HG03135 (cell line): ENCODE measurements around the gene KLK13.

Source experiments
- ATAC-seq: cut with Tn5 transposase; IDR thresholded peaks from one replicate; pipeline ENCODE4 v1.9.1; 2021; ENCODE audit warnings: mild to moderate bottlenecking, moderate library complexity; ENCODE audit not compliant: unreplicated experiment

Gene KLK13

GRCh38 chr19:51093101-51093500 is 28.2 kb upstream of the KLK13 start:
- ATAC-seq = no peak

DNA sequence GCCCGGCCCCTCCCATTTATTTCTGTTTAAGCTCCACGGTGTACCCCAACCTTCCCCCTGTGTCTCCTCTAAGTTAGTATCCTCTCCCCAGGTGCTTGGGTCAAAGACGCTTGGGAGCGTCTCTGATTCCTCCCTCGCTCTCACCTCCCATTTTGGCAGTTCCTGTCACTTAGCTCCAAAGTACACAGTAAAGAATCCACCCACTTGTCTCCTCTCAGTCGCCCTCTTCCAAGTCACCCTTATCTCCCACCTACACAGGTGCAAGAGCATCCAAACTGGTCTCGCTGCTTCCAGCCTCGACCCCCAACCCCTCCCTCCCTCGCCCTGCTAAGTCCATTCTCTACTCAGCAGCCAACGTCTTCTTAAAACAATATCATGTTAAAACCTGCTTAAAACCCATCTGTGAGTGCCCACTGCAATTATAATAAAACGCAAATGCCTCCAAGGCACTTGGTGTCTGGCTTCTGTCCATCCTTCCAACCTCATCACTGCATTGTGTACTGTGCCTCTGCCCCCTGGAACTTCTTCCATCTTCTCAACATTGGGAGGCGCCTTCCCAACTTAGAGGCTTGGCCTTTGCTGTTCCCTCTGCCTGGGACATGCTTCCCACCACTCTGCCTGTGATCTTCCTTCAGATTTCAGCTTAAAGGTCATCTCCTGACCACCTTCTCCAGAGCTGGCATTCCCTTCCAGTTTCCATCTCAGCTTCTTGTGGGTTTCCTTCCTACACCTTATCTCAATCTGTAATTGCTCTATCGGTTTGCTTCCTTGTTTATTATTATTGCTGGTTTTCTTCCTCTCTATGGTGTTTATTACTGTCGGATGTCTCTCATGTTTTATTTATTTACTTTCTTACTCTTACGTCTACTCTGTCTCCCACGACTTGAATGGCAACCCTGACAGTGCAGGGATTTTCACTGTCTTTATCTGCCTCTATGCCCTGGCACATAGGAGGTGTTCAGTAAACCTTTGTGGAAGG is 27.3 kb upstream of the KLK13 start:
- ATAC-seq = no peak

DNA sequence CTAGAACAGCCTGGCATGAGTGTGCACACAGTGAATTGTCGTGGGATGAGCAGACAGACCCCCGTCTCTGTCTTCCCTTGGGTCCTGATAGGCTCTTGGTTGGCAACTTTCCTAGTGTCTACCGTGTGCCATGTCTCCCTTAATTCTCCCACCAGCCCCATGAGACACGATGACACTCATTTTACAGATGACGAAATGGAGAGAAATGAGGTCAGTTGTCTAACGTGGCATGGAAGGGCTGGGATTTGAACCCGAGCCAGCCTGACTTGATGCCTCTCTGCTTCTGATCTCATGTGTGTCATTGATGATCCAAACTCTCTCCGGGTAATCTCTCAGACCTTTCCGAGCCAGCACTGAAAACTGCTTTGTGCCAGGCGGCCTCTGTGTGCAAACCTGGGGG is 26.2 kb upstream of the KLK13 start:
- ATAC-seq = no peak

DNA sequence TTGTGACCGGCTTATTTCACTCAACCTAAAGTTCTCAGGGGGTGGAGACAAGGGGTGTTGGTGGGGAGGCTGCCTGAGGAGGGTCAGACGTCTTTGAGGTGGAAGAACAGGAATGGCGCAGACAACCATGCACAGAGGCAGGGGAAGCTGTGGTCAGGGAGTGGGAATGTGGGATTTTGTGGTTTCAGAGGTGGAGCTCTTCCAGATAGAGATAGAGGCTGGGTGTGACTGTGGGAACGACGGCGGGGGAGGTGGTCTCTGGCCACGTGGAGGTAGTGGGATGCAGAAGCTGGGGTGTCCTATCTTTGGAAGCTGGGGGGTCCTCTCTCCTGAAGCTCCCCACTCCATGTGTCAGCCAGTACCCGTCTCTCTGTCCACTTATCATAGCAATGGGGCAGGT is 25.6 kb upstream of the KLK13 start:
- no peak for ATAC-seq

DNA sequence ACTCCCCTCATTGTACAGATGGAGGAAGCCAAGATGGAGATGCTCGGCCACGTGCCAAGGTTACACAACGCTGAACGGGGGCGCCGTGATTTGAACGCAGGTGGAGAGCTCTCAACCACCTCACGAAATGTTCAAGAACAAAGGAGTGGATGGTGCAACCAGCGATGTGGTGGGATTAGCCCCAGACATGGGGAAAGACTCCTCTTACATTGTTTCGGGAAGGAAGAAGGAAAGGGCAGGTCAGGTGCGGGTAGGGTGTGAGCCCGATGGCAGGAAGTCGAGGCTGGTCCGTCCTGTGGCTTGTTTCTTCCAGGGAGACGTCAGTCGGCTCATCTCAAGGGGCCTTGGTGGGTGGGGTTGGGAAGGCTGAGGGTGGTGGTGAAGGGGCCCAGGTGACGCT is 24.9 kb upstream of the KLK13 start:
- ATAC-seq = no peak

GRCh38 chr19:51086153-51086850 is 21.4 kb upstream of the KLK13 start:
- no peak for ATAC-seq

GRCh38 chr19:51084505-51084904 is 19.6 kb upstream of the KLK13 start:
- ATAC-seq = no peak

DNA sequence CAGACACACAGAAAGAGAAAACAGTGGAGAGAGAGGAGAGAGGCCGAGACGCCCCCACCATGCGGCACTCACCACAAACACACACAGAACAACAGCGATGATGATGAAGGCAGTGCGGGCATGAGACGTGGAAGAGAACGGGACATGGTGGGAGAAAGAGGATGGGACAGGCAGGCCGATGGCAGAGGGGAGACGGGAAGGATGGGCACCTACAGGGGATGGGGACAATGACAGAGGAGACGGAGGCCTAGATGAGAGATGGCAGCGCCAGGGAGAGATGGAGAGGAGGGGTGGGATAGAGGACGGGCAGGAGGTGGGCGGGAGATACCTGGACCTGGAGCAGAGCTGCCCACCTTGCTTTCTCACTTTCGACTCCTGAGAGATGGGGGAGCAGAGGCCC is 18.9 kb upstream of the KLK13 start:
- ATAC-seq = no peak

GRCh38 chr19:51083181-51083580 is 18.3 kb upstream of the KLK13 start:
- ATAC-seq = no peak

DNA sequence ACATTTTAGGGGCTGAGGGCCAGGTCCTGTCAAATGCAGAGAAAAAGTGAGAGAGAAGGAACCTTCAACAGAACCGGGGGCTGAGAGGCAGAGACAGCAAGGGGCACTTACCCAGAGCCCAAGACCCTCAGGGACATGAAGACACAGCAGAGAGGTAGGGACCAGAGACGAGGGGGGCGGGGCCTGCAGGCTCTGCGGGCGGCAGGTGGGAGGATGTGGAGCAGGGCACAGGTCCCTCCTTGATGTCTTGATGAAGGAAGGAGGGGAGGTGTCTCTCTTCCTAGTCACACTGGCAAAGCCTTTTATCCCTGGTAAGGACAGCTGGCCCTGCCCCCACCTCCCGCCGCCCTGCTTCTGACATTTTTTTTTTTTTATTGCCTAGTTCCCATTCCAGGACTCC is 17.7 kb upstream of the KLK13 start, which contains the start of gene KLK14:
TSS of gene KLK14 (minus strand) at position 277 of the 400 bp plus-strand sequence. CDS start at position 4, 273 bp downstream.
- ATAC-seq = no peak

DNA sequence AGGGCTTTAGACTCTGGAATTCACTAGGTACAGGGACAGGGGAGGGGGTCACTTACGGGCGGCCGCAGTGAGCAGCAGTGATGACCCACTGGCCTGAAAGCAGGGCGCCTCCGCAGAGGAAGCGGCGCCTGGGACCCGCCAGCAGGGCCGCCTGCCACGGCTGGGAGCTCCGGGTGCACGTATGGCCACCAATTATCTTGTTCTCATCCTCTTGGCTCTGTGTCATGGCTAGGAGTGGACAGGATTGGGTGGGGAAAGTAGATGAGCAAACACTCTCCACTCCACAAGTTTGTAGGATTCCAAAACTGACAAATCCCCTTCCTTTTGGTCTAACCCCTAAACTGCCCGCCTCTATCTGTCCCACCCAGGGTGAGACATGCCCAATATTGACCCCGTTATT is 16.6 kb upstream of the KLK13 start:
- ATAC-seq = no peak

- no peak for ATAC-seq
Observed at GRCh38 chr19:51079481-51080110, 14.7 kb upstream of the KLK13 start.

DNA sequence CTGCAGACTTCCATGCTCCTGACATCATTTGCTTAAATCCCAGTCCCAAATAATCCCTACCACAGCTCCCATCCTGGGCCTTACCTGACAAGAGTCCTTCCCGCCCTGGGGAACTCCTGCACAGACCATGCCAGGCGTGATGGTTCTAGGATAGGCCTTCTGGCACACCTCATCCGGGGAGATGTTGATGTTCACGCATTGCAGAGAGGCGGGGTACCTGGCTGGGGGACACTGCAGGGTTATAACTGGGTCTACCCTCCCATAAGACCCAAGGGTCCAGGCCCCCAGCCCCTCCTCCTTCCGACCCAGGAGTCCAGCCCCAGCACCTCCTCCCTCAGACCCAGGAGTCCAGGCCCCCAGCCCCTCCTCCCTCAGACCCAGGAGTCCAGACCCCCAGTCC is 13.8 kb upstream of the KLK13 start:
- ATAC-seq = no peak

GRCh38 chr19:51078104-51078503 is 13.2 kb upstream of the KLK13 start:
- ATAC-seq = no peak

- ATAC-seq = no peak
Observed at GRCh38 chr19:51076631-51077213, 11.8 kb upstream of the KLK13 start.

- no peak for ATAC-seq
Observed at GRCh38 chr19:51075998-51076397, 11.1 kb upstream of the KLK13 start.

DNA sequence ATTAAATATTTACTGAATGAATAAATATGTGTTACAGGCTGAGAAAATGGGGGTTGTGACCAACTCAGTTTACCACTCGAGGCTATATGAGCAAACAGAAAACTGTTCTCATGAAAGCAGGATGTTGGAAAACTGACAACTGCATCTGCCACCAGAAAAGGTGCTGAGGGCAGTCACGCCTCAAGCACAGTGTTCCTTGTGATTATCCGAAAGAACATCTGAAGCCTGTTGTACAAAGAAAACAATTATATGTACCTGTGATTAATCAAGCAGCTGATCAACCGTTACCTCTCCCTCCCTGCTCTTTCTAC is 6.2 kb upstream of the KLK13 start:
- no peak for ATAC-seq

DNA sequence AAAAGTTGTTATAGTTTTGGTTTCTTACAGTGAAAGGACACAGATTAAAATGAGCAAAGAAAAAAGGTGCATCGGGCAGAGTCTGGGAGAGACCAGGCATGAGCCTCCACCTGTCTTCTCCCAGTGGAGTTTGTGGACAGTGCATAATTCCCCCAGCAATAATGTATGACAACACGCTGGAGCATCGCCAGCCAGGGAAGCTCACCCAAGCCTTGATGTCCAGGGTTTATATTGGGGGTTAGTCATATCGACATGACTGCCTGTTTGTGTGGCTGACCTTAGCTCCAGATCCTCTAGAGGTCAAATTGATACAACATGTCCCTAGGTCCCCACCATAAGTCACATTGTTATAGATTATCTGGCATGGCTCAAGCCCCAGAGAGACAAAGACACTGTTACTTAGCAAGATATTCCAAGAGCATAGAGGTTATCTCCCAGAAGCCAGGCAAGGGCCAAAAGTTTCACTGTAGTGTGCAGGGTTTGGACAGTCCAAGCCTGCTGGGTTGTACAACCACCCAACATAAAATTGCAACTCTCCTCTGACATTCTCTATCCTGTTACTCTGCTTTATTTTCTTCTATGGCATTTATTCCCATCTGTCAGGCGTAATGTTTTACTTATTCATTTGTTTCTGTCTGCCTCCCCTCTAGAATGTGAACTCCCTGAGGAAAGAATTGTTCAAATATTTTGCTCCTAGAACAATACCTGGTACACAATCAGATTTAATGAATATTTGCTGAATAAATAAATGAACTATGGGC is 5.6 kb upstream of the KLK13 start:
- no peak for ATAC-seq

DNA sequence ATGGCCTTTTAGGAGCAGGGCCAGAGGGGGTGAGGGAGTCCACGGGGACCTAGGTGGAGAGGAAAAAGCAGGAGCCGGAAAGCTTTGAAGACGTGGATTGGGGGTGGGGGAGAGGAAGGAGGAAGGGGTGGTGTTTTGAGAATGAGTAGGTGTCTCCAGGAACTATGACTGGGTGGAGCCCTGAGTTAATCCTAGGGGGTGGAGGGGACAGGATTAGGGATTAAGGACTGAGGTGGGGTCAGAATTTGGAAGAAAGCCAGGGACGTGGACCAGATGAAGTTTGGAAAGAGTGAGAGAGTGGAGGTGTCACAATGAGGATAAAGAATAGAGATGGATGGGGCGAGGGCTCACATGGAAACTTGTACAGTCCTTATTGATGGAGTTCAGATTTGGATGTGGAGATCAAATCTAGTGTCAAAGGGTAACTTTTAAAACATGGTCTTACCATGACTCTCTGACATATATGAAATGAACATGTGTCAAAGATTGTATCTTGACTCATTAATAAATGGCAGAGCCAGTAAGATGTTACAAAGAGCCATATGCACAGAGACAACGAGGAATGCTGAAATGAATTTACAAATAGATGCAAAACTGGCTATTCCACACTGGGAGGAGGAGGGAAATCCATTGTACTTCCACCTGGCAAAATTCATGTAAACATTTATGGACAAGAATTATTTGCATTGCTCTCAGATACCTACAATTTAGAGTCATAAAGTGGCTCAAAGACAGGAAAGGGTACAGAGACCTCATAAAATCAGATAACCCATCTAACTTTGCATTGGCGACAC is 1.7 kb upstream of the KLK13 start:
- no peak for ATAC-seq
